OCI-LY3 (cell line): ENCODE results near the gene BEND5.

ENCODE experiments used
- EZH2phosphoT487 ChIP-seq: fragments of 200-600 bp; shearing (Covaris generic); IDR thresholded peaks from 2 replicates; pipeline ENCODE4 v1.6.1; 2018; ENCODE audit warnings: antibody characterized with exemption, mixed run types, low read depth
- TF ChIP-seq, protein P1 (sequence below): fragments of 200-600, 300-600 bp; sonication (generic); IDR thresholded peaks from 2 replicates; pipeline ENCODE4 v1.5.1; 2014; ENCODE audit warnings: antibody characterized with exemption, low read length, low read depth

DNA sequence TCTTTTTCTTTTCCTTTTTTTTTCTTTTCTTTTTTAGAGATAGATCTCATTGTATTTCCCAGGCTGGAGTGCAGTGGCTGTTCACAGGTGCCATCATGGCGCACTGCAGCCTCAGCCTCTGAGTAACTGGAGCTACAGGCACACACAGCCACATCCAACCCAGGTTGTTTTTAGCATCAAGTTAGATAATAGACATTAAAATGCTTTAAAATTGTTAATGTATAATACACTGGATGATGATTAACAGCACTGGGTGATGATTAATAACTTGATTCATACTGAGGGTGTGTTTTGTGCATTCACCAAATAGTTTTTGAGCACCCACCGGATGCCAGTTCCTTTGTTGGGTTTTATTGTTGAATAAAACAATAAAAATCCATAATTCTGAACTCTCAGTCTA is 75.2 kb downstream of the BEND5 start:
- TF ChIP-seq, protein P1, sequence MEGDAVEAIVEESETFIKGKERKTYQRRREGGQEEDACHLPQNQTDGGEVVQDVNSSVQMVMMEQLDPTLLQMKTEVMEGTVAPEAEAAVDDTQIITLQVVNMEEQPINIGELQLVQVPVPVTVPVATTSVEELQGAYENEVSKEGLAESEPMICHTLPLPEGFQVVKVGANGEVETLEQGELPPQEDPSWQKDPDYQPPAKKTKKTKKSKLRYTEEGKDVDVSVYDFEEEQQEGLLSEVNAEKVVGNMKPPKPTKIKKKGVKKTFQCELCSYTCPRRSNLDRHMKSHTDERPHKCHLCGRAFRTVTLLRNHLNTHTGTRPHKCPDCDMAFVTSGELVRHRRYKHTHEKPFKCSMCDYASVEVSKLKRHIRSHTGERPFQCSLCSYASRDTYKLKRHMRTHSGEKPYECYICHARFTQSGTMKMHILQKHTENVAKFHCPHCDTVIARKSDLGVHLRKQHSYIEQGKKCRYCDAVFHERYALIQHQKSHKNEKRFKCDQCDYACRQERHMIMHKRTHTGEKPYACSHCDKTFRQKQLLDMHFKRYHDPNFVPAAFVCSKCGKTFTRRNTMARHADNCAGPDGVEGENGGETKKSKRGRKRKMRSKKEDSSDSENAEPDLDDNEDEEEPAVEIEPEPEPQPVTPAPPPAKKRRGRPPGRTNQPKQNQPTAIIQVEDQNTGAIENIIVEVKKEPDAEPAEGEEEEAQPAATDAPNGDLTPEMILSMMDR: no peak
- TF ChIP-seq EZH2phosphoT487: no peak
